ENCODE data around the gene FBXW12.
A peak's percentile ranks its signal among the peaks of the same experiment; 100 is the strongest.

FBXW12 gene

GRCh38 chr3:48405971-48406370 is 34.0 kb downstream of the FBXW12 start:
- no peak for TF ChIP-seq POLR2A (IDR thresholded peaks at IDR 0.05; ENCODE audit: extremely low read depth, insufficient read length)
- TF ChIP-seq CTCF (IDR thresholded peaks at IDR 0.05; ENCODE audit: low read depth, low read length), result no peak
- no peak for TF ChIP-seq MYC (IDR thresholded peaks at IDR 0.05; ENCODE audit: low read depth, low read length)
- no peak for TF ChIP-seq MAX (IDR thresholded peaks at IDR 0.05; ENCODE audit: low read depth, low read length)
- H3K4me3 ChIP-seq (ENCODE audit: low read depth, low read length), result no peak overlapping the region
- no peak for DNase-seq (ENCODE audit: low read depth)

GRCh38 chr3:48406443-48407431 is 34.7 kb downstream of the FBXW12 start:
- no peak overlapping the region for H3K4me3 ChIP-seq (ENCODE audit: low read depth, low read length)
- DNase-seq (ENCODE audit: low read depth), result peak; percentile 41
- TF ChIP-seq MYC (IDR thresholded peaks at IDR 0.05; ENCODE audit: low read depth, low read length) (no peak), CTCF (IDR thresholded peaks at IDR 0.05; ENCODE audit: low read depth, low read length) (no peak), POLR2A (IDR thresholded peaks at IDR 0.05; ENCODE audit: extremely low read depth, insufficient read length) (no peak), MAX (IDR thresholded peaks at IDR 0.05; ENCODE audit: low read depth, low read length) (no peak)

- TF ChIP-seq MAX (IDR thresholded peaks at IDR 0.05; ENCODE audit: low read depth, low read length) (no peak), CTCF (IDR thresholded peaks at IDR 0.05; ENCODE audit: low read depth, low read length) (no peak), POLR2A (IDR thresholded peaks at IDR 0.05; ENCODE audit: extremely low read depth, insufficient read length) (no peak), MYC (IDR thresholded peaks at IDR 0.05; ENCODE audit: low read depth, low read length) (no peak)
- DNase-seq (ENCODE audit: low read depth), result no peak
- H3K4me3 ChIP-seq (ENCODE audit: low read depth, low read length), result no peak overlapping the region
Observed at GRCh38 chr3:48407542-48408099, 35.6 kb downstream of the FBXW12 start.

- TF ChIP-seq CTCF (IDR thresholded peaks at IDR 0.05; ENCODE audit: low read depth, low read length) (peak; percentile 13), POLR2A (IDR thresholded peaks at IDR 0.05; ENCODE audit: extremely low read depth, insufficient read length) (no peak)
- peak; percentile 50 for DNase-seq (ENCODE audit: low read depth)
- no peak overlapping the region for H3K4me3 ChIP-seq (ENCODE audit: low read depth, low read length)
Observed at GRCh38 chr3:48408823-48409281, 36.8 kb downstream of the FBXW12 start.

- TF ChIP-seq CTCF (IDR thresholded peaks at IDR 0.05; ENCODE audit: low read depth, low read length) (no peak), MYC (IDR thresholded peaks at IDR 0.05; ENCODE audit: low read depth, low read length) (no peak), MAX (IDR thresholded peaks at IDR 0.05; ENCODE audit: low read depth, low read length) (no peak), POLR2A (IDR thresholded peaks at IDR 0.05; ENCODE audit: extremely low read depth, insufficient read length) (no peak)
- DNase-seq (ENCODE audit: low read depth), result no peak
- H3K4me3 ChIP-seq (ENCODE audit: low read depth, low read length), result no peak overlapping the region
Observed at GRCh38 chr3:48409291-48410201, 37.5 kb downstream of the FBXW12 start.
